Epithelial cell of prostate (primary cell): ENCODE measurements around the gene GTPBP4.
"Not testable (repeated sequence)": the region's sequence is repeated elsewhere in the genome, so short reads cannot be mapped to it uniquely, and the experiment has no call there.

Source experiments
- DNase-seq: peaks from one replicate; pipeline ENCODE4 v3.0.0-alpha.2; 2011; ENCODE audit warnings: low read depth, low spot score
- H3K27ac ChIP-seq: fragments of 450-650 bp; 2 replicates; pipeline ENCODE4 v1.5.1; 2017; ENCODE audit warnings: mild to moderate bottlenecking

The GTPBP4 gene

GRCh38 chr10:986881-987619 is 1.2 kb upstream of the GTPBP4 start:
- peak overlapping the region; percentile 92 for H3K27ac ChIP-seq
- no peak for DNase-seq

- DNase-seq: no peak
These were observed 689 bp upstream of the GTPBP4 start for GRCh38 chr10:987620-987869.

GRCh38 chr10:988667-989545 is 672 bp downstream of the GTPBP4 start:
- H3K27ac ChIP-seq: peak overlapping the region; percentile 92
- no peak for DNase-seq

More at GRCh38 chr10:987620-987869, 689 bp upstream of the GTPBP4 start:
- H3K27ac ChIP-seq: peak overlapping the region; percentile 92

- no peak for DNase-seq
These were observed 2.6 kb downstream of the GTPBP4 start for GRCh38 chr10:990808-991207.

GRCh38 chr10:992467-992866 is 4.2 kb downstream of the GTPBP4 start:
- DNase-seq: no peak
- no peak overlapping the region for H3K27ac ChIP-seq

More at GRCh38 chr10:990808-991207, 2.6 kb downstream of the GTPBP4 start:
- H3K27ac ChIP-seq: no peak overlapping the region

- H3K27ac ChIP-seq: no peak overlapping the region
- DNase-seq: no peak
These were observed 4.6 kb downstream of the GTPBP4 start for GRCh38 chr10:992871-993270.

- no peak overlapping the region for H3K27ac ChIP-seq
- no peak for DNase-seq
These were observed 6.8 kb downstream of the GTPBP4 start for GRCh38 chr10:994836-995558.

GRCh38 chr10:995559-995926 is 7.3 kb downstream of the GTPBP4 start:
- no peak overlapping the region for H3K27ac ChIP-seq
- DNase-seq: no peak

- H3K27ac ChIP-seq: no peak overlapping the region
- no peak for DNase-seq
These were observed 7.8 kb downstream of the GTPBP4 start for GRCh38 chr10:996031-996430.

- no peak for DNase-seq
- no peak overlapping the region for H3K27ac ChIP-seq
These were observed 9.2 kb downstream of the GTPBP4 start for GRCh38 chr10:997266-998022.

- no peak for DNase-seq
- no peak overlapping the region for H3K27ac ChIP-seq
These were observed 14.3 kb downstream of the GTPBP4 start for GRCh38 chr10:1002425-1003006.

GRCh38 chr10:1003884-1004670 is 15.8 kb downstream of the GTPBP4 start:
- DNase-seq: no peak

GRCh38 chr10:1006573-1006972 is 18.3 kb downstream of the GTPBP4 start:
- H3K27ac ChIP-seq: no peak overlapping the region
- DNase-seq: no peak

More at GRCh38 chr10:1003884-1004670, 15.8 kb downstream of the GTPBP4 start:
- H3K27ac ChIP-seq: no peak overlapping the region

GRCh38 chr10:1007583-1007982 is 19.3 kb downstream of the GTPBP4 start:
- H3K27ac ChIP-seq: no peak overlapping the region
- no peak for DNase-seq

GRCh38 chr10:1009071-1009494 is 20.8 kb downstream of the GTPBP4 start:
- DNase-seq: no peak
- no peak overlapping the region for H3K27ac ChIP-seq

- not testable (repeated sequence) for H3K27ac ChIP-seq, DNase-seq
These were observed 21.7 kb downstream of the GTPBP4 start for GRCh38 chr10:1009947-1010346.

GRCh38 chr10:1010703-1011102 is 22.5 kb downstream of the GTPBP4 start:
- DNase-seq: no peak
- H3K27ac ChIP-seq: no peak overlapping the region

- DNase-seq: no peak
These were observed 23.5 kb downstream of the GTPBP4 start for GRCh38 chr10:1011696-1012095.

GRCh38 chr10:1015688-1016087 is 27.5 kb downstream of the GTPBP4 start:
- no peak for DNase-seq
- H3K27ac ChIP-seq: no peak overlapping the region

More at GRCh38 chr10:1011696-1012095, 23.5 kb downstream of the GTPBP4 start:
- no peak overlapping the region for H3K27ac ChIP-seq
